ENCODE results near the gene USP10. TPM values are rescaled to one million over a fixed set of nuclear protein-coding genes. Genes with fewer than 3 reads are reported as not detected.

Gene USP10
- total and polyA plus RNA-seq, 2 donors (not counting 1 experiment from before 2014, with no cell fraction given) = 48.6 to 59.1 TPM

- no peaks in the 10 kb centered on the region for H3K9me3 ChIP-seq (ENCODE audit: control insufficient read depth, insufficient read depth, low read depth, low read length)
- TF ChIP-seq CTCF (conservative IDR thresholded peaks at IDR 0.05 in 1 of 2, IDR thresholded peaks at IDR 0.05 in 1 of 2; ENCODE audit: low read depth in 1 of 2, low read length in 2 of 2) (no peak), EZH2 (IDR thresholded peaks at IDR 0.05; ENCODE audit: low read length, missing control alignments) (no peak)
- no peak overlapping the region for H3K27ac ChIP-seq (ENCODE audit: insufficient read depth, low read length)
- no peak overlapping the region for H3K4me2 ChIP-seq (ENCODE audit: extremely low read depth, insufficient read depth, low read length)
- no peak for DNase-seq (ENCODE audit: low read depth in 2 of 2)
- H3K36me3 ChIP-seq (ENCODE audit: control insufficient read depth, insufficient read depth, low read length) = no peaks in the 10 kb centered on the region
- H2AFZ ChIP-seq (ENCODE audit: low read length) = no peak overlapping the region
- H3K4me1 ChIP-seq (ENCODE audit: control insufficient read depth, extremely low read depth, insufficient read depth, low read length) = peaks cover 1% of the 10 kb centered on the region
- no peaks in the 10 kb centered on the region for H3K79me2 ChIP-seq (ENCODE audit: control insufficient read depth, insufficient read depth, low read length)
- H4K20me1 ChIP-seq (ENCODE audit: control insufficient read depth, extremely low read depth, insufficient read depth, low read length) = no peaks in the 10 kb centered on the region
- peaks cover 4% of the 10 kb centered on the region for H3K27me3 ChIP-seq (ENCODE audit: control insufficient read depth, insufficient read depth, low read length)
- no peak overlapping the region for H3K9ac ChIP-seq (ENCODE audit: insufficient read depth, low read length)
- H3K4me3 ChIP-seq (replicated peaks in 1 of 4; ENCODE audit: control extremely low read depth in 1 of 4, insufficient read depth in 1 of 4, low read depth in 3 of 4, low read length in 4 of 4) = no peak overlapping the region
These were observed 15.9 kb upstream of the USP10 start for GRCh38 chr16:84683691-84684591.

DNA sequence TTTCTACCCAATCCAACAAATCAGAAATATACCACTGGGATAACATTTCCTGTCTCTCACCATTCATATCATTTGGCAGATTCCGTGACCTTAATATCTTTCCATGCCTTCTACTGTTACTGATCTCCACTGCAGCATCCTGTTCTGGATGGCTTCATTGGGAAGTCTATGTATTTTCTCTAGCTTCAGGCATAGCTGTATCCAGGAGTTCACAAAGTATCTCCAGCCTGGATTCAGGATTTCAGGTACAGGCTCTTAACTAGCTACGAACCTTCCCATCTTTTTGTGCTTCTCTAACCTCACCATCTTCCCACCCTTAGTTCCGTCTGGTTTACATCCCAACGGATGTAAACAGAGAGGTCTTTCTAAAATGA lies 15.2 kb upstream of the USP10 start:
- TF ChIP-seq CTCF (conservative IDR thresholded peaks at IDR 0.05 in 1 of 2, IDR thresholded peaks at IDR 0.05 in 1 of 2; ENCODE audit: low read depth in 1 of 2, low read length in 2 of 2) (no peak), EZH2 (IDR thresholded peaks at IDR 0.05; ENCODE audit: low read length, missing control alignments) (no peak)
- Histone ChIP-seq H3K4me3 (replicated peaks in 1 of 4; ENCODE audit: control extremely low read depth in 1 of 4, insufficient read depth in 1 of 4, low read depth in 3 of 4, low read length in 4 of 4) (no peak overlapping the region), H3K9me3 (ENCODE audit: control insufficient read depth, insufficient read depth, low read depth, low read length) (no peaks in the 10 kb centered on the region), H3K4me1 (ENCODE audit: control insufficient read depth, extremely low read depth, insufficient read depth, low read length) (peaks cover 4% of the 10 kb centered on the region), H4K20me1 (ENCODE audit: control insufficient read depth, extremely low read depth, insufficient read depth, low read length) (no peaks in the 10 kb centered on the region), H3K79me2 (ENCODE audit: control insufficient read depth, insufficient read depth, low read length) (no peaks in the 10 kb centered on the region), H2AFZ (ENCODE audit: low read length) (no peak overlapping the region), H3K4me2 (ENCODE audit: extremely low read depth, insufficient read depth, low read length) (no peak overlapping the region), H3K27ac (ENCODE audit: insufficient read depth, low read length) (no peak overlapping the region), H3K36me3 (ENCODE audit: control insufficient read depth, insufficient read depth, low read length) (no peaks in the 10 kb centered on the region), H3K27me3 (ENCODE audit: control insufficient read depth, insufficient read depth, low read length) (peaks cover 4% of the 10 kb centered on the region), H3K9ac (ENCODE audit: insufficient read depth, low read length) (no peak overlapping the region)
- DNase-seq (ENCODE audit: low read depth in 2 of 2) = no peak

GRCh38 chr16:84685210-84685609 lies 14.6 kb upstream of the USP10 start:
- H2AFZ ChIP-seq (ENCODE audit: low read length) = no peak overlapping the region
- no peaks in the 10 kb centered on the region for H3K9me3 ChIP-seq (ENCODE audit: control insufficient read depth, insufficient read depth, low read depth, low read length)
- no peak for DNase-seq (ENCODE audit: low read depth in 2 of 2)
- H3K27ac ChIP-seq (ENCODE audit: insufficient read depth, low read length) = no peak overlapping the region
- no peak overlapping the region for H3K4me2 ChIP-seq (ENCODE audit: extremely low read depth, insufficient read depth, low read length)
- TF ChIP-seq EZH2 (IDR thresholded peaks at IDR 0.05; ENCODE audit: low read length, missing control alignments) (no peak), CTCF (conservative IDR thresholded peaks at IDR 0.05 in 1 of 2, IDR thresholded peaks at IDR 0.05 in 1 of 2; ENCODE audit: low read depth in 1 of 2, low read length in 2 of 2) (no peak)
- H3K9ac ChIP-seq (ENCODE audit: insufficient read depth, low read length) = no peak overlapping the region
- H3K79me2 ChIP-seq (ENCODE audit: control insufficient read depth, insufficient read depth, low read length) = no peaks in the 10 kb centered on the region
- peaks cover 4% of the 10 kb centered on the region for H3K27me3 ChIP-seq (ENCODE audit: control insufficient read depth, insufficient read depth, low read length)
- no peaks in the 10 kb centered on the region for H4K20me1 ChIP-seq (ENCODE audit: control insufficient read depth, extremely low read depth, insufficient read depth, low read length)
- peaks cover 8% of the 10 kb centered on the region for H3K4me1 ChIP-seq (ENCODE audit: control insufficient read depth, extremely low read depth, insufficient read depth, low read length)
- H3K4me3 ChIP-seq (replicated peaks in 1 of 4; ENCODE audit: control extremely low read depth in 1 of 4, insufficient read depth in 1 of 4, low read depth in 3 of 4, low read length in 4 of 4) = no peak overlapping the region
- no peaks in the 10 kb centered on the region for H3K36me3 ChIP-seq (ENCODE audit: control insufficient read depth, insufficient read depth, low read length)
